SHP77 treated with DMSO at 0.1 percent for 48 hours (cell line): ENCODE data around the gene C2orf49.

Experiments
- DNase-seq: peaks from one replicate; lab custom pipeline; 2025; lab: John Stamatoyannopoulos, UW

C2orf49 gene

DNA sequence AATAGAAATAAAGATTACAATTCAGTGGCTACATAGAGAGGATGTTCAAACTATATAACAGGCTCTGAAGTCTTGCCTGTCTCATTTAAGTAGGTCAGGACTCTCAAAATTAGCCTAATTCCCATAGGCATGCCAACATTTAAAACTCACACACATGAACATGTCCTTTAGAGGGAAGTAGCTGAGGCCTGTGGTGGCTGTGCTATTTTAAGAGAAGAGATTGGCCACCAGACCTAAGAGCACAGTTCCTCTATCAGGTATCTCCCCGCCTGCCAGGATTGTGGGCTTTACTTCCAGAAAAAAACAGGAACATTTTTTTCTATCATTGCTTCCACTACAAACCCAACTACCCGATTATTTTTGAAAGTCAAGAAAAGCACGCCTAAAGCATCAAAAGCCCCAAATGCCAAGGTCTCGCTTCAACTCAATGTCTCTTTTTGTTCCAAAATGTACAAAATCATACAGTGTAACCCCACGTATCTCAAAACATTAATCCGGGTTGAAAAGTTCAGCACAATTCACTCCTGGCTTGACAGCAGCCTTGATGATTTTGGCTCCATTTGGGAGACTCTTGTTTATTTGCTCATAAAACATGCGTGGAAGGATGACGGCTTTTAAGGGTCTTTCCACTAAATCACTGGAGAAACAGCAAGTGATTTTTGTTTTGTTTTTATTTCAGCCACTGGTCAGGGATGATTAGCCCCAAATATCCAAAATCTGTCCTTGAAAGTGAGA lies 46.3 kb downstream of the C2orf49 start:
- DNase-seq: no peak

DNA sequence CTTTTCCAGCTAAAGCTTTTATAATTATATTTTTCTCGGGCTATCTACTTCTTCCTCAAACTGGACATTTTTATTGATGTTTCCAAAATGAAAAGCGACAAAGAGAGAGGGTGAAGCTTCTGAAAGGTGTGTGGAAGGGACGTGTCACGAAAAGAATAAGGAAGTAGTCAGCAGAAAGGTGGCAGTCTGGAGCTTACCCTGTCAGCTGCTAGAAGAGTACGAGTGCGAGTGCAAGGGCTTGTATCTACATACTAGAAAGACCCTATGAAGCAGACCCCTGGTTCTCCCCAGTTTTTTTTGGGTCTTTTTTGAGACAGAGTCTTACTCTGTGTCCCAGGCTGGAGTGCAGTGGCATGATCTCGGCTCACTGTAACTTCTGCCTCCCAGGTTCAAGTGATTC lies 46.9 kb downstream of the C2orf49 start:
- no peak for DNase-seq

GRCh38 chr2:105384861-105385260 lies 47.5 kb downstream of the C2orf49 start:
- DNase-seq: no peak

DNA sequence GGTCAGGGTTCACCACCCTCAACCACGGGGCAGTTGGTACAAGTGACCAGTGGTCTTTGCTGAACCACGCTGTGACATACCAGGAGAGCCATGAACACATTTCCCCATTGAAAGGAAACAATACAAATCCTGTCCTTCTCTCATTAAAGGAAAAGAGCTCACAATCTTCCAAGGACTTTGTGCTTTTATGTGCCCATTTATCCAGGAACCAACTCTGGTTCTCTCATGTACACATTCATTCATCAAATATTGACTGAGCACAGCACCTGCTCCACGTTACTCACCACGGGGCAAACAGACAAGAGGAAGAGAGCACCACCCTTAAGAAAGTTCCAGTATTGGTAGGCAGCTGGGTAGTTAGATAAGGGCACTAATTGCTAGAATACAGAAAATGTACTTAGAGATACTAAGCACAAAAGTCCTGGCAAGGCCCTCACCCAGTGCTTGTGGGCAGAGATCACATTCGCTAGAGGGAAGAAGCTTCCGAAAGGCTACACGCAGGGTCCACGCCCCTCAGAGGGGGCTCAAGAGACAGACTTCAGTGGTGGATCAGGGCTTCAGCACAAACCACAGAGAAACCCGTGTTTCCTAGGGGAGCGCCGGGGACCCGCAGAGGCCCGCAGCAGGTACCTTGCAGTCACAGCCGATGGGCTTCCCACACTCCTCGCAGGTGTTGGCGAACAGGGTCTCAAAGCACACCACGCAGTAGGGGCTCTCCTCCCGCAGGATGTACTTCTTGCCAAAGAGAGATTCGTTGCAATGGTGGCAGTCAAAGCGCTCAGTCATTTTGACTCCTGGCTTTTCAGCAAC lies 48.6 kb downstream of the C2orf49 start:
- DNase-seq: no peak

- DNase-seq: no peak
These were observed 49.9 kb downstream of the C2orf49 start for GRCh38 chr2:105387225-105387624.

- no peak for DNase-seq
These were observed 51.6 kb downstream of the C2orf49 start for GRCh38 chr2:105388971-105389381.

- DNase-seq: no peak
These were observed 53.1 kb downstream of the C2orf49 start for GRCh38 chr2:105390454-105390853.

- DNase-seq: no peak
These were observed 53.8 kb downstream of the C2orf49 start for GRCh38 chr2:105391058-105391627.

GRCh38 chr2:105391763-105392662 lies 54.7 kb downstream of the C2orf49 start:
- DNase-seq: no peak

- DNase-seq: no peak
These were observed 56.2 kb downstream of the C2orf49 start for GRCh38 chr2:105393373-105394055.

DNA sequence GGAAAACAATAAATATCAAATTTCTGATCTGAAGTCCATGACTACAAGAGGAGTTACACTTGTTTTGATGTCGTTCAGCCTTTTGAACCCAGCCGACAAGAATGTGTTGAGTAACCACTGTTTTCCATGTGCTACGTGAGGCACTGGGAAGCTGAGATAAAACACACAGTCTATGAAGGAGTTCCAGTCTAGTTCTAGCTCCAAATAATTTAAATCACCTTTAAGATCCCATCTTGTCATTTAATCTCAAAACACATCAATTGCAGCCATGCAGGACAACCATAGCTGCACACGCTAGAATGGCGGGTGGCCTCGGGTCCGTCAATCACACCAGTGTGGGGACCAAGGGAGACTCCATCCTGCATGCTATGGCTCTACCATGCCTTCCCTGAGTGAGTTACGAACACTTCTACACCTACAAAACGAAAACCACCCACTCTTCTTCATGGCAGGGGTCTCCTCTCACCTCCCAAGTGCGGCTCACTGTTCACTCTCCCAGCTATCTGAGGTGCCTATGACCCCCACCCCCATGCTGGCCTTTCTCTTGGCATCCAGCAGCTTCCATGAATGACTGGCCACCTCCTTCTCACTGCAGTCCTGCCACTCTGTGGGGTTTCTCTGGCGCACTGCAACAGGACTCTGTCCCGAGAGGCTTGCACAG lies 57.7 kb downstream of the C2orf49 start:
- no peak for DNase-seq

- DNase-seq: no peak
These were observed 58.4 kb downstream of the C2orf49 start for GRCh38 chr2:105395691-105396090.

DNA sequence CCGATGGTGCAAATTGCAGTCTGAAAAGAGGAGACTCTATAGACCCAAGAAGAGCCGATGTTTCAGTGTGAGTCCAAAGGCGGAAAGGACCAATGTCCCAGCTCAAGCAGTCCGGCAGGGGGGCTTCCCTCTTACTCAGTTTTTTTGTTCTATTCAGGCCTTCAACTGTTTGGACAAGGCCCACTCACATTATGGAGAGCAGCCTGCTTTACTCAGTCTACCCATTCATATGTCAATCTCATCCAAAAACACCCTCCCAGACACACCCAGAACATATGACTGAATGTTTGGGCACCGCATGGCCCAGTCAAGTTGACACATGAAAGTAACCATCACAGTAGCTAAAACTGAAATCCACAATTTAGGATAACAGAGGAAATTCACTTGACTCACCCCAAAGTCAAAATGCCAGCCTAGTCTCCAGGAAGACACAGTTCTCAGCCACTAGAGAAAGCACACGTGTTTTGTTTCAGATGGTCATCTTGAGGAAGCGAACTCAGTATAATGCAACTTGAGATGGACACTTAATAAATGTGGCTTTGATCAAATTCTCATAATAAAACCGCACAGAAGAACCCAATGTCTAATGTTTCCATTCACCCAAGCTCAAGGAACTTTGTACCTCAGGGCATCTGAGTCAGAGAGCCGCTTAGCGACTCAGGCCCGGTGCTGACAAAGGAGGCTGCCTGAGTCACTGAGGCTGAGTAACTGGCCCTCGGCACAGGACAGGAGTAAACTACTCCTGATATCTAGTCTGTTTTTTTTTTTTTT lies 59.1 kb downstream of the C2orf49 start:
- DNase-seq: no peak

GRCh38 chr2:105397025-105397722 lies 59.8 kb downstream of the C2orf49 start:
- DNase-seq: peak; percentile 6

DNA sequence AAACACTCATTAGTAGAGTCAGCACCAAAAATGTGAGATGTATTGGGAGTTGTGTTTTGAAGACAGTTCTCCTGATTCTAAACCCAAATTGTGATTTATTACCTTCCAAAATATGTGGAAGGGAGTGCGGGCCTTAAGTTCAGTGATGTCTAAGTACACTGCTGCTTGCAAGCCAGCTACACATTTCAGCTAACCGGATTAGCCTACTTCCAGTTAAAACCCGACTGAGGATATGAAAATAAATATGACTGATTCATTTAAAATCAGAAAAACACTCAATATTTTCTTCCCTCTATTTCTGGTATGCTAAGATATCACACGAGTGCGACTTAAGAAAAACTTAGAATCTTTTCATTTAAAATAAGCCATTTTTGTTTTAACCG lies 60.6 kb downstream of the C2orf49 start:
- DNase-seq: no peak

DNA sequence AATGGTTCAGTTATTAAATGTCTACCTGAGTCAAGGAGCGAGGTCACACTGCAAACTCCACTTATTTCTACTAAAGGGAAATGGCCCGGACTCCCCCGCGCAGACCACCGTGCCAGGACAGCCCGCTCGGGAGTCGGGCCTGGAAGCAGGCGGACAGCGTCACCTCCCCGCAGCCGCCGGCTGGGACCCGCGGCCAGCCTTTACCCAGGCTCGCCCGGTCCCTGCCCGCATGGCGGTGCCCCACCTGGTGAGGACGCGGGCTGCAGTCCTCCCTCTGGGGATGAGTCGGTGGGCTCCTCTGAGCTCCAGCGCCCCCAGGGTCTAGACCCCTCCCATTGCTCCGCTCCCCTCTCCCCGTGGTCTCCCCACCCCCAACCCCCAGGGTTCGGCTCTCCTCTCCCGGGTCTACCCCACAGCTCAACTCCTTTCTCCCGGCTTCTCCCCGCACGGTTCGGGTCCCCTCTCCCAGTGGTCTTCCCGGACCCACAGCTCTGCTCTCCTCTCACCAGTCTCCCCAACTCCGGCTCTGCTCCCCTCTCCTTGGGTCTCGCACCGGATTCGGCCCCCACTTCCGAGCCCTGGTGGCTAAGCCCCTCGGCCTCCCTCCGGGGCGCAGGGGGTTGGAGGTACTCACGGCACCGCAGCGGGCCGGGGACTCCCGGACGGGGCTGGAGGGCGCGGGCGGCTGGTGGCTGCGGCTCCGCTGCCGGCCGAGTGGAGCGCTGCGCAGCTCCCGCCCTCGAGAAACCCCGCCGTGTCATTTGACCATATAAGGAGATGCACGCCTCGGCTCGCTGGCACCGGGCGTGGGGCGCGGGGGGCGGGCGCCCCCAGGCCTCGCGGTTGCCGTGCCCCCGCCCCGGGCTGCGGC lies 61.2 kb downstream of the C2orf49 start, which contains the start of gene FHL2:
FHL2 (minus strand) TSS at position 716 of the 871 bp plus-strand sequence. CDS start 12,535 bp downstream, outside the sequence.
- DNase-seq: peak; percentile 40
